H9 (cell line): ENCODE results near the gene TMEM95. TPM values are rescaled to one million over a fixed set of nuclear protein-coding genes. Genes with fewer than 3 reads are reported as not detected.

ENCODE experiments used
- DNase-seq: peaks from one replicate; pipeline ENCODE4 v3.0.0-alpha.2; 2017
- H2AFZ ChIP-seq: one replicate; pipeline ENCODE4 v1.6.1; 2013; ENCODE audit warnings: mild to moderate bottlenecking, low read length, control low read depth, moderate library complexity
- H2AK5ac ChIP-seq: 2 replicates; pipeline ENCODE4 v1.6.1; 2013; ENCODE audit warnings: low read length, control low read depth, mixed read lengths; ENCODE audit not compliant: insufficient read length
- H2BK120ac ChIP-seq: one replicate; pipeline ENCODE4 v1.6.1; 2013; ENCODE audit warnings: low read depth, mild to moderate bottlenecking, low read length, control low read depth, inconsistent platforms; ENCODE audit not compliant: poor library complexity, severe bottlenecking
- H2BK12ac ChIP-seq: 2 replicates; pipeline ENCODE4 v1.6.1; 2013; ENCODE audit warnings: low read length, control low read depth, mixed read lengths, low read depth; ENCODE audit not compliant: insufficient read length
- H2BK15ac ChIP-seq: 2 replicates; pipeline ENCODE4 v1.6.1; 2013; ENCODE audit warnings: low read depth, low read length, control low read depth
- H2BK20ac ChIP-seq: one replicate; pipeline ENCODE4 v1.6.1; 2013; ENCODE audit warnings: low read depth, mild to moderate bottlenecking, low read length, control low read depth, inconsistent platforms; ENCODE audit not compliant: poor library complexity, severe bottlenecking
- H2BK5ac ChIP-seq: 2 replicates; pipeline ENCODE4 v1.6.1; 2013; ENCODE audit warnings: low read length, control low read depth, mixed read lengths; ENCODE audit not compliant: insufficient read length
- H3K14ac ChIP-seq: 2 replicates; pipeline ENCODE4 v1.6.1; 2013; ENCODE audit warnings: low read length, control low read depth; ENCODE audit not compliant: insufficient read depth
- H3K18ac ChIP-seq: 2 replicates; pipeline ENCODE4 v1.6.1; 2013; ENCODE audit warnings: low read depth, mild to moderate bottlenecking, mixed read lengths, low read length, control low read depth; ENCODE audit not compliant: insufficient read length
- H3K23ac ChIP-seq: 2 replicates; pipeline ENCODE4 v1.6.1; 2013; ENCODE audit warnings: low read length, control low read depth, mixed read lengths, low read depth; ENCODE audit not compliant: insufficient read length
- H3K23me2 ChIP-seq: 2 replicates; pipeline ENCODE4 v1.6.1; 2013; ENCODE audit warnings: low read depth, mild to moderate bottlenecking, mixed read lengths, low read length, control low read depth; ENCODE audit not compliant: insufficient read length, poor library complexity, severe bottlenecking
- H3K27ac ChIP-seq: 2 replicates; pipeline ENCODE4 v1.5.1; 2013; ENCODE audit warnings: low read length, control low read depth, mixed read lengths, low read depth; ENCODE audit not compliant: insufficient read length
- H3K27me3 ChIP-seq: 2 replicates; pipeline ENCODE4 v1.6.1; 2013; ENCODE audit warnings: low read length, control low read depth, inconsistent platforms; ENCODE audit not compliant: insufficient read depth
- H3K4ac ChIP-seq: 2 replicates; pipeline ENCODE4 v1.6.1; 2013; ENCODE audit warnings: low read depth, mild to moderate bottlenecking, control low read depth, inconsistent platforms, low read length, moderate library complexity
- H3K4me1 ChIP-seq: 2 replicates; pipeline ENCODE4 v1.6.1; 2013; ENCODE audit warnings: low read length, control low read depth, inconsistent platforms; ENCODE audit not compliant: insufficient read depth
- H3K4me2 ChIP-seq: 2 replicates; pipeline ENCODE4 v1.6.1; 2013; ENCODE audit warnings: low read length, control low read depth, mixed read lengths; ENCODE audit not compliant: insufficient read length, insufficient read depth
- H3K56ac ChIP-seq: 2 replicates; pipeline ENCODE4 v1.6.1; 2013; ENCODE audit warnings: low read depth, mild to moderate bottlenecking, mixed read lengths, low read length, control low read depth; ENCODE audit not compliant: insufficient read length
- H3K79me1 ChIP-seq: 2 replicates; pipeline ENCODE4 v1.6.1; 2013; ENCODE audit warnings: low read depth, mild to moderate bottlenecking, moderate library complexity, low read length, control low read depth, inconsistent platforms; ENCODE audit not compliant: insufficient read depth, poor library complexity, severe bottlenecking
- H3K79me2 ChIP-seq: 2 replicates; pipeline ENCODE4 v1.6.1; 2013; ENCODE audit warnings: low read length, control low read depth, inconsistent platforms; ENCODE audit not compliant: insufficient read depth
- H3K9ac ChIP-seq: 2 replicates; pipeline ENCODE4 v1.6.1; 2013; ENCODE audit warnings: low read length, control low read depth, mixed read lengths; ENCODE audit not compliant: insufficient read length; ENCODE audit errors: extremely low read depth
- H3K9me3 ChIP-seq: one replicate; pipeline ENCODE4 v1.6.1; 2013; ENCODE audit warnings: low read depth, low read length, inconsistent platforms; ENCODE audit not compliant: control insufficient read depth
- H3T11ph ChIP-seq: one replicate; pipeline ENCODE4 v1.6.1; 2013; ENCODE audit warnings: mild to moderate bottlenecking, low read length, control low read depth, inconsistent platforms
- H4K20me1 ChIP-seq: one replicate; pipeline ENCODE4 v1.6.1; 2013; ENCODE audit not compliant: control insufficient read depth, insufficient read length, insufficient read depth
- H4K5ac ChIP-seq: 2 replicates; pipeline ENCODE4 v1.6.1; 2013; ENCODE audit warnings: low read depth, mild to moderate bottlenecking, mixed read lengths, low read length, control low read depth; ENCODE audit not compliant: insufficient read length
- H4K8ac ChIP-seq: replicated peaks from 2 replicates; pipeline ENCODE4 v1.6.1; 2013; ENCODE audit warnings: low read length, control low read depth, mixed read lengths, low read depth; ENCODE audit not compliant: insufficient read length
- H4K91ac ChIP-seq: 2 replicates; pipeline ENCODE4 v1.6.1; 2013; ENCODE audit warnings: low read depth, mild to moderate bottlenecking, moderate library complexity, mixed read lengths, low read length, control low read depth; ENCODE audit not compliant: insufficient read length
- H3K27ac Mint-ChIP-seq, 3 experiments: 2 replicates in 2 of 3; 3 replicates in 1 of 3; pipeline ENCODE4 v1.8.0; 2020 to 2021; ENCODE audit warnings: mixed read lengths in 3 of 3, mild to moderate bottlenecking in 1 of 3, moderate library complexity in 1 of 3
- H3K27me3 Mint-ChIP-seq: 2 replicates; pipeline ENCODE4 v1.8.0; 2021; ENCODE audit warnings: low read depth, mild to moderate bottlenecking, moderate library complexity, mixed read lengths
- H3K36me3 Mint-ChIP-seq, 3 experiments: 2 replicates in 2 of 3; 3 replicates in 1 of 3; pipeline ENCODE4 v1.8.0; 2020 to 2021; ENCODE audit warnings: low read depth in 3 of 3, mixed read lengths in 3 of 3; ENCODE audit not compliant: insufficient read depth in 1 of 3
- H3K4me1 Mint-ChIP-seq, 2 experiments: 2 replicates each; pipeline ENCODE4 v1.8.0; 2020; ENCODE audit warnings: mixed read lengths in 2 of 2
- H3K4me3 Mint-ChIP-seq, 2 experiments: 2 replicates in 1 of 2; 3 replicates in 1 of 2; pipeline ENCODE4 v1.8.0; 2020 to 2021; ENCODE audit warnings: mild to moderate bottlenecking in 2 of 2, mixed read lengths in 2 of 2, moderate library complexity in 1 of 2
- H3K9me3 Mint-ChIP-seq, 2 experiments: 2 replicates in 1 of 2; 3 replicates in 1 of 2; pipeline ENCODE4 v1.8.0; 2020; ENCODE audit warnings: mild to moderate bottlenecking in 2 of 2, mixed read lengths in 2 of 2, moderate library complexity in 1 of 2
- WGBS: extraction: QIAGEN DNeasy Blood & Tissue Kit; methylation state at CpG from one replicate; pipeline ENCODE4 v1.1.7; 2013; ENCODE audit warnings: missing lambda C conversion rate, low lambda C conversion rate, mixed read lengths; ENCODE audit not compliant: insufficient read length; ENCODE audit errors: extremely low coverage; 5-methylcytosine and 5-hydroxymethylcytosine counted together
- total RNA-seq: library from RNA; stranded (reverse); gene quantifications from 2 replicates; pipeline ENCODE4 v1.2.1, GENCODE V29; 2021
- TF ChIP-seq, protein P1 (sequence below): fragments of 200-600 bp; sonication (generic); conservative IDR thresholded peaks from 3 replicates; pipeline ENCODE4 v1.8.0; 2021; ENCODE audit warnings: antibody characterized with exemption, mild to moderate bottlenecking

Gene TMEM95
- total RNA-seq, 1 experiment from 2014 or later = not detected

DNA sequence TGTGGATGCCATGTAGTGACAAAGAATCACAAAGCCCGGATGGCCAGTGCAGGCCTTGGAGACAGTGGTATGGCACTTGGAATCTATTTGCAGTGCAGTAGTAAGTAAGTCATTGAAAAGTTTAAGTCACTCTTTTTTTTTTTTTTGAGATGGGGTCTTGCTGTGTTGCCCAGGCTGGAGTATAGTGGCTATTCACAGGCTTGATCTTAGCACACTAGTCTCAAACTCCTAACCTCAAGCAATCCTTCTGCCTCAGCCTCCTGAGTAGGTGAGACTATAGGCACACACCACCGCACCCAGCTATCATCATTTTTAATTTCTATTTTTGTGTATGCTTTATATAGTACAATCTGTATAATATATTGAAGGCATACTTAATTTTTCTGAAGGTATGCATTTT is 43.7 kb downstream of the TMEM95 start:
- Mint-ChIP-seq H3K9me3 (no peaks in the 10 kb centered on the region), H3K4me3 (peak overlapping the region in 1 of 2 experiments; percentile 23; a peak in 1 of 5 replicates), H3K27me3 (peaks cover 2% of the 10 kb centered on the region), H3K4me1 (peaks cover 13 to 17% of the 10 kb centered on the region in 2 experiments), H3K27ac (no peak overlapping the region), H3K36me3 (peaks cover 3 to 11% (median 4%) of the 10 kb centered on the region in 3 experiments; a peak in 5 of 7 replicates)
- no peaks in the 10 kb centered on the region for H4K20me1 ChIP-seq
- no peak overlapping the region for H3K27ac ChIP-seq
- no CpG with 5 or more reads among the region's 2 CpGs for WGBS
- H4K91ac ChIP-seq = no peak overlapping the region
- no peak overlapping the region for H3K4me2 ChIP-seq
- H2AK5ac ChIP-seq = no peak overlapping the region
- H3K4me1 ChIP-seq = peaks cover 2% of the 10 kb centered on the region; the same call in 1 of the 2 replicates
- H2BK20ac ChIP-seq = no peak overlapping the region
- DNase-seq = no peak
- no peaks in the 10 kb centered on the region for H3K27me3 ChIP-seq
- no peak overlapping the region for H4K8ac ChIP-seq
- H2BK15ac ChIP-seq = no peak overlapping the region
- H2BK12ac ChIP-seq = no peak overlapping the region
- H3K23ac ChIP-seq = no peak overlapping the region
- H2BK5ac ChIP-seq = no peak overlapping the region
- H3K14ac ChIP-seq = no peak overlapping the region
- no peak overlapping the region for H4K5ac ChIP-seq
- H3K18ac ChIP-seq = no peak overlapping the region
- H3K9me3 ChIP-seq = no peaks in the 10 kb centered on the region
- TF ChIP-seq, protein P1, sequence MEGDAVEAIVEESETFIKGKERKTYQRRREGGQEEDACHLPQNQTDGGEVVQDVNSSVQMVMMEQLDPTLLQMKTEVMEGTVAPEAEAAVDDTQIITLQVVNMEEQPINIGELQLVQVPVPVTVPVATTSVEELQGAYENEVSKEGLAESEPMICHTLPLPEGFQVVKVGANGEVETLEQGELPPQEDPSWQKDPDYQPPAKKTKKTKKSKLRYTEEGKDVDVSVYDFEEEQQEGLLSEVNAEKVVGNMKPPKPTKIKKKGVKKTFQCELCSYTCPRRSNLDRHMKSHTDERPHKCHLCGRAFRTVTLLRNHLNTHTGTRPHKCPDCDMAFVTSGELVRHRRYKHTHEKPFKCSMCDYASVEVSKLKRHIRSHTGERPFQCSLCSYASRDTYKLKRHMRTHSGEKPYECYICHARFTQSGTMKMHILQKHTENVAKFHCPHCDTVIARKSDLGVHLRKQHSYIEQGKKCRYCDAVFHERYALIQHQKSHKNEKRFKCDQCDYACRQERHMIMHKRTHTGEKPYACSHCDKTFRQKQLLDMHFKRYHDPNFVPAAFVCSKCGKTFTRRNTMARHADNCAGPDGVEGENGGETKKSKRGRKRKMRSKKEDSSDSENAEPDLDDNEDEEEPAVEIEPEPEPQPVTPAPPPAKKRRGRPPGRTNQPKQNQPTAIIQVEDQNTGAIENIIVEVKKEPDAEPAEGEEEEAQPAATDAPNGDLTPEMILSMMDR = no peak
- H3K79me1 ChIP-seq = no peaks in the 10 kb centered on the region
- no peak overlapping the region for H3K56ac ChIP-seq
- no peaks in the 10 kb centered on the region for H3K79me2 ChIP-seq
- no peak overlapping the region for H3K9ac ChIP-seq
- H2BK120ac ChIP-seq = no peak overlapping the region
- H2AFZ ChIP-seq = no peak overlapping the region
- H3K23me2 ChIP-seq = peaks cover 11% of the 10 kb centered on the region
- H3T11ph ChIP-seq = no peak overlapping the region
- no peak overlapping the region for H3K4ac ChIP-seq
